Endothelial cell of umbilical vein (primary cell): ENCODE measurements around the gene UIMC1. TPM values are rescaled to one million over a fixed set of nuclear protein-coding genes. Genes with fewer than 3 reads are reported as not detected.

Source experiments
- BruUV-seq: library from RNA; stranded (reverse); fragments of 400-500 nt; replicated peaks from 2 replicates; lab custom pipeline; 2021; lab: Mats Ljungman, UMichigan
- CTCF ChIA-PET: fragments of 300-600, 350-600 bp; sonication (Branson Sonifier 250); formaldehyde crosslinking; loops from one replicate; lab custom pipeline; 2021; ENCODE audit warnings: antibody characterized with exemption, inconsistent platforms; lab: Charles Lee
- POLR2A ChIA-PET: fragments of 300-600, 350-600 bp; sonication (Branson Sonifier 250); formaldehyde crosslinking; loops from one replicate; lab custom pipeline; 2021; ENCODE audit warnings: antibody characterized with exemption, inconsistent platforms; lab: Charles Lee
- DNase-seq: peaks from one replicate; pipeline ENCODE4 v3.0.0-alpha.2; 2011; ENCODE audit warnings: low read depth, low spot score
- FAIRE-seq: peaks from 2 replicates; lab custom pipeline; 2011; peaks lifted over from hg19 to GRCh38; lab: Jason Lieb, UNC
- H2AFZ ChIP-seq: 2 replicates; pipeline ENCODE4 v1.6.0; 2012; ENCODE audit warnings: low read depth, low read length, control low read depth, inconsistent platforms
- H3K27ac ChIP-seq: 2 replicates; pipeline ENCODE4 v1.5.1; 2011; ENCODE audit warnings: low read depth, mild to moderate bottlenecking, control low read depth, low read length, moderate library complexity; ENCODE audit not compliant: insufficient read depth
- H3K27me3 ChIP-seq, 2 experiments: 2 replicates each; pipeline versions ENCODE4 v1.6.0 to v1.6.1; 2011; ENCODE audit warnings: low read length in 2 of 2, mixed read lengths in 1 of 2; ENCODE audit not compliant: control insufficient read depth in 2 of 2, insufficient read depth in 2 of 2
- H3K36me3 ChIP-seq, 2 experiments: 2 replicates in 1 of 2; 3 replicates in 1 of 2; pipeline ENCODE4 v1.5.1; 2011; ENCODE audit warnings: low read length in 2 of 2, mild to moderate bottlenecking in 1 of 2, moderate library complexity in 1 of 2; ENCODE audit not compliant: control insufficient read depth in 2 of 2, insufficient read depth in 2 of 2; ENCODE audit errors: extremely low read depth in 1 of 2
- H3K4me1 ChIP-seq: 3 replicates; pipeline ENCODE4 v1.5.1; 2011; ENCODE audit warnings: mild to moderate bottlenecking, low read length; ENCODE audit not compliant: control insufficient read depth, insufficient read depth; ENCODE audit errors: extremely low read depth
- H3K4me2 ChIP-seq: 2 replicates; pipeline ENCODE4 v1.6.1; 2011; ENCODE audit warnings: low read length, control low read depth, mixed read lengths; ENCODE audit not compliant: insufficient read depth
- H3K4me3 ChIP-seq, 3 experiments: fragments of 200-600 bp in 1 of 3; sonication (generic), shearing (Covaris generic) in 1 of 3; replicated peaks in 1 of 3; 2 replicates each; pipeline ENCODE4 v1.5.1; 2011 to 2016; ENCODE audit warnings: control low read depth in 3 of 3, low read length in 3 of 3, mild to moderate bottlenecking in 2 of 3, inconsistent platforms in 1 of 3, low read depth in 1 of 3, moderate library complexity in 1 of 3; ENCODE audit not compliant: insufficient read depth in 1 of 3
- H3K79me2 ChIP-seq: 2 replicates; pipeline ENCODE4 v1.6.0; 2012; ENCODE audit warnings: low read length, inconsistent platforms; ENCODE audit not compliant: control insufficient read depth, insufficient read depth
- H3K9ac ChIP-seq: replicated peaks from 2 replicates; pipeline ENCODE3; 2011; ENCODE audit warnings: low read length, control low read depth; ENCODE audit not compliant: insufficient read depth; ENCODE audit errors: extremely low read depth
- H3K9me1 ChIP-seq: replicated peaks from 3 replicates; pipeline ENCODE4 v1.6.0; 2011; ENCODE audit warnings: mild to moderate bottlenecking, low read length; ENCODE audit not compliant: control insufficient read depth, insufficient read depth; ENCODE audit errors: extremely low read depth
- H3K9me3 ChIP-seq: replicated peaks from 2 replicates; pipeline ENCODE4 v1.5.1; 2012; ENCODE audit warnings: low read length, inconsistent platforms; ENCODE audit not compliant: control insufficient read depth, insufficient read depth
- H4K20me1 ChIP-seq: replicated peaks from 2 replicates; pipeline ENCODE3; 2011; ENCODE audit warnings: mild to moderate bottlenecking, low read length; ENCODE audit not compliant: control insufficient read depth, insufficient read depth; ENCODE audit errors: extremely low read depth
- EZH2 ChIP-seq: IDR thresholded peaks from 2 replicates; pipeline ENCODE4 v1.6.1; 2012; ENCODE audit warnings: borderline replicate concordance, low read depth, mild to moderate bottlenecking, moderate library complexity, low read length, inconsistent platforms; ENCODE audit not compliant: severe bottlenecking
- FOS ChIP-seq: IDR thresholded peaks from 2 replicates; pipeline ENCODE4 v1.6.1; 2011; ENCODE audit warnings: mild to moderate bottlenecking, low read length, moderate library complexity, borderline replicate concordance; ENCODE audit not compliant: insufficient read depth
- GATA2 ChIP-seq: IDR thresholded peaks from 2 replicates; pipeline ENCODE4 v1.7.0; 2011; ENCODE audit warnings: low read depth, mild to moderate bottlenecking, moderate library complexity, mixed read lengths, low read length; ENCODE audit not compliant: insufficient read length, insufficient read depth
- JUN ChIP-seq: IDR thresholded peaks from 2 replicates; pipeline ENCODE4 v1.6.1; 2011; ENCODE audit warnings: borderline replicate concordance, low read depth; ENCODE audit not compliant: insufficient read length, insufficient read depth
- MYC ChIP-seq: IDR thresholded peaks from one replicate; pipeline ENCODE4 v1.6.1; 2011; ENCODE audit warnings: mild to moderate bottlenecking, low read depth, low read length
- POLR2A ChIP-seq: IDR thresholded peaks from 2 replicates; pipeline ENCODE4 v1.6.1; 2012; ENCODE audit warnings: low read depth, mild to moderate bottlenecking, control low read depth, low read length
- POLR2AphosphoS5 ChIP-seq: IDR thresholded peaks from 2 replicates; pipeline ENCODE4 v1.6.1; 2012; ENCODE audit warnings: low read depth, mild to moderate bottlenecking, control low read depth, low read length, moderate library complexity; ENCODE audit not compliant: insufficient read depth
- dilution Hi-C: fragments of 300-500 bp; cut with MboI; formaldehyde crosslinking; loops from one replicate; pipeline ENCODE4 v1.15.0; 2019; ENCODE audit warnings: low sequenced_read_pairs; ENCODE audit not compliant: extremely low pct_ligation_motif_present
- intact Hi-C: fragments of 100-400 bp; cut with micrococcal nuclease; formaldehyde crosslinking; loops from one replicate; pipeline ENCODE4 v1.10.0; 2022
- polyA plus RNA-seq, 4 experiments: library from polyadenylated mRNA; depleted of rRNA in 3 of 4; stranded (reverse) in 3 of 4; unstranded in 1 of 4; fragments of >200 nt; gene quantifications; 2 replicates each; pipeline versions ENCODE4 v1.2.1 to v1.2.3, GENCODE V29; 2011 to 2012; ENCODE audit warnings: missing spikeins in 1 of 4
- total RNA-seq: library from RNA; stranded (reverse); gene quantifications from 2 replicates; pipeline ENCODE4 v1.2.3, GENCODE V29; 2021
- TF ChIP-seq, protein P1 (sequence below), 2 donors: IDR thresholded peaks; 1 replicate in 1 of 2; 2 replicates in 1 of 2; pipeline ENCODE4 v1.5.1; 2011; ENCODE audit warnings: low read length in 2 of 2, mild to moderate bottlenecking in 2 of 2, moderate library complexity in 2 of 2, control low read depth in 1 of 2, inconsistent platforms in 1 of 2, low read depth in 1 of 2; ENCODE audit not compliant: insufficient read depth in 1 of 2; ENCODE audit errors: extremely low read depth in 1 of 2
- TF ChIP-seq, protein P2 (sequence below): IDR thresholded peaks from 2 replicates; pipeline ENCODE4 v1.6.1; 2011; ENCODE audit not compliant: insufficient read depth, insufficient read length

UIMC1 gene
- total and polyA plus RNA-seq, 2 donors (not counting 3 experiments of a cell fraction or from before 2014, with no cell fraction given): 17.2 to 60.1 TPM

DNA sequence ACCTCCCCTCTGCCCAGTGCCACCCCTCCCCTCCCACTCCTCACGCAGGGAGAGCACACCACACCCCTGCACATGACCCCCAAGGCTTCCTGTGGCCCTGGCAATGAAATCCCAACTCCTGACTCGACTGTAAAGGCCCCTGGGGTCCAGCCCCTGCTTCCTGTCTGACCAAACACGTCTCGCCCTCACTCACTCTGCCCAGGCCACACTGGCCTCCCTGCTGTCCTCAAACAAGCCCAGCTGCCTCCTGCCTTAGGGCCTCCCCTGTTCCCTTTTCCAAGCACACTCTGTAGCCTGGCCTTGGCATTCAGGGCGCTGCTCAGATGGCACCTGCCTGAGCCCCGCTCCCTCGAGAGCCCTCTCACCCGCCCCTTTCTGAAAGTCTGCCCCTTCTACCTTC is 149.8 kb downstream of the UIMC1 start:
- Histone ChIP-seq H3K36me3 (no peaks in the 10 kb centered on the region), H3K4me2 (no peak overlapping the region), H4K20me1 (no peaks in the 10 kb centered on the region), H3K4me3 (no peak overlapping the region), H2AFZ (no peak overlapping the region), H3K9me1 (no peaks in the 10 kb centered on the region), H3K79me2 (no peaks in the 10 kb centered on the region), H3K27me3 (no peaks in the 10 kb centered on the region), H3K9ac (no peak overlapping the region), H3K9me3 (no peaks in the 10 kb centered on the region), H3K4me1 (no peaks in the 10 kb centered on the region), H3K27ac (no peak overlapping the region)
- TF ChIP-seq JUN: no peak
- TF ChIP-seq MYC: no peak
- TF ChIP-seq POLR2AphosphoS5: no peak
- TF ChIP-seq, protein P1, sequence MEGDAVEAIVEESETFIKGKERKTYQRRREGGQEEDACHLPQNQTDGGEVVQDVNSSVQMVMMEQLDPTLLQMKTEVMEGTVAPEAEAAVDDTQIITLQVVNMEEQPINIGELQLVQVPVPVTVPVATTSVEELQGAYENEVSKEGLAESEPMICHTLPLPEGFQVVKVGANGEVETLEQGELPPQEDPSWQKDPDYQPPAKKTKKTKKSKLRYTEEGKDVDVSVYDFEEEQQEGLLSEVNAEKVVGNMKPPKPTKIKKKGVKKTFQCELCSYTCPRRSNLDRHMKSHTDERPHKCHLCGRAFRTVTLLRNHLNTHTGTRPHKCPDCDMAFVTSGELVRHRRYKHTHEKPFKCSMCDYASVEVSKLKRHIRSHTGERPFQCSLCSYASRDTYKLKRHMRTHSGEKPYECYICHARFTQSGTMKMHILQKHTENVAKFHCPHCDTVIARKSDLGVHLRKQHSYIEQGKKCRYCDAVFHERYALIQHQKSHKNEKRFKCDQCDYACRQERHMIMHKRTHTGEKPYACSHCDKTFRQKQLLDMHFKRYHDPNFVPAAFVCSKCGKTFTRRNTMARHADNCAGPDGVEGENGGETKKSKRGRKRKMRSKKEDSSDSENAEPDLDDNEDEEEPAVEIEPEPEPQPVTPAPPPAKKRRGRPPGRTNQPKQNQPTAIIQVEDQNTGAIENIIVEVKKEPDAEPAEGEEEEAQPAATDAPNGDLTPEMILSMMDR (IDR thresholded peaks at IDR 0.05; ENCODE audit: extremely low read depth in 1 of 2, insufficient read depth in 1 of 2, low read depth in 1 of 2, low read length in 2 of 2): no peak
- no peak for TF ChIP-seq POLR2A
- no peak for TF ChIP-seq EZH2
- TF ChIP-seq GATA2: no peak
- TF ChIP-seq, protein P2, sequence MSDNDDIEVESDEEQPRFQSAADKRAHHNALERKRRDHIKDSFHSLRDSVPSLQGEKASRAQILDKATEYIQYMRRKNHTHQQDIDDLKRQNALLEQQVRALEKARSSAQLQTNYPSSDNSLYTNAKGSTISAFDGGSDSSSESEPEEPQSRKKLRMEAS: no peak
- TF ChIP-seq FOS: no peak
- DNase-seq (no peak), FAIRE-seq (no peak)
- intact Hi-C loops: no loop called here
- ChIA-PET CTCF (no interaction called here), POLR2A (no interaction called here)
- BruUV-seq: no TSS peak
- dilution Hi-C loops: no loop called here
